Smooth muscle cell (in vitro differentiated cells): ENCODE data around the gene SUCO. TPM values are rescaled to one million over a fixed set of nuclear protein-coding genes. Genes with fewer than 3 reads are reported as not detected.

ENCODE experiments used
- DNase-seq: peaks from one replicate; lab custom pipeline; 2025; ENCODE audit not compliant: unreplicated experiment; lab: John Stamatoyannopoulos, UW
- H2AFZ ChIP-seq: fragments of 200-600 bp; sonication (generic); 2 replicates; pipeline ENCODE4 v1.6.0; 2016; ENCODE audit warnings: antibody characterized with exemption, low read depth, mild to moderate bottlenecking
- H3F3A ChIP-seq: fragments of 200-600 bp; sonication (generic); 2 replicates; pipeline ENCODE4 v1.6.0; 2017; ENCODE audit warnings: antibody characterized with exemption, low read depth
- H3K27ac ChIP-seq: fragments of 200-600 bp; sonication (generic); 2 replicates; pipeline ENCODE4 v1.5.1; 2016; ENCODE audit warnings: low read depth, mild to moderate bottlenecking
- H3K27me3 ChIP-seq: fragments of 200-600 bp; sonication (generic); 2 replicates; pipeline ENCODE4 v1.6.1; 2016; ENCODE audit warnings: low read depth, mild to moderate bottlenecking
- H3K36me3 ChIP-seq: fragments of 200-600 bp; sonication (generic); 2 replicates; pipeline ENCODE4 v1.5.1; 2016; ENCODE audit warnings: low read depth
- H3K4me1 ChIP-seq: fragments of 200-600 bp; sonication (generic); 2 replicates; pipeline ENCODE4 v1.5.1; 2016; ENCODE audit warnings: low read depth
- H3K4me2 ChIP-seq: fragments of 200-600 bp; sonication (generic); 2 replicates; pipeline ENCODE4 v1.6.0; 2016; ENCODE audit warnings: mild to moderate bottlenecking
- H3K4me3 ChIP-seq: fragments of 200-600 bp; sonication (generic); 2 replicates; pipeline ENCODE4 v1.5.1; 2016; ENCODE audit warnings: mild to moderate bottlenecking
- H3K79me2 ChIP-seq: fragments of 200-600 bp; sonication (generic); 2 replicates; pipeline ENCODE4 v1.6.0; 2016; ENCODE audit warnings: low read depth, mild to moderate bottlenecking
- H3K9ac ChIP-seq: fragments of 200-600 bp; sonication (generic); 2 replicates; pipeline ENCODE4 v1.6.0; 2016; ENCODE audit warnings: low read depth
- H3K9me3 ChIP-seq: fragments of 200-600 bp; sonication (generic); replicated peaks from 2 replicates; pipeline ENCODE4 v1.5.1; 2016; ENCODE audit warnings: low read depth
- H4K20me1 ChIP-seq: fragments of 200-600 bp; sonication (generic); 2 replicates; pipeline ENCODE4 v1.6.0; 2016; ENCODE audit warnings: low read depth
- CTCF ChIP-seq: fragments of 200-600 bp; sonication (generic); IDR thresholded peaks from 2 replicates; pipeline ENCODE4 v1.5.1; 2017; ENCODE audit warnings: borderline replicate concordance, mild to moderate bottlenecking, antibody characterized with exemption; ENCODE audit not compliant: insufficient read depth, poor library complexity, severe bottlenecking
- WGBS: methylation state at CpG from one replicate; pipeline ENCODE4 v1.1.7; 2016; ENCODE audit warnings: low lambda C conversion rate; 5-methylcytosine and 5-hydroxymethylcytosine counted together
- polyA plus RNA-seq: library from polyadenylated mRNA; unstranded; fragments of >200 nt; fragmentation: Nextera tagmentation; extraction: Ambion mirVana; gene quantifications from 2 replicates; pipeline ENCODE4 v1.2.1, GENCODE V29; 2016
- total RNA-seq: library from RNA; depleted of rRNA; stranded (reverse); fragments of >200 nt; gene quantifications from 2 replicates; pipeline ENCODE4 v1.2.3, GENCODE V29; 2014

Gene SUCO
- total and polyA plus RNA-seq, 2 experiments from 2014 or later: 16.9 to 96.7 TPM

DNA sequence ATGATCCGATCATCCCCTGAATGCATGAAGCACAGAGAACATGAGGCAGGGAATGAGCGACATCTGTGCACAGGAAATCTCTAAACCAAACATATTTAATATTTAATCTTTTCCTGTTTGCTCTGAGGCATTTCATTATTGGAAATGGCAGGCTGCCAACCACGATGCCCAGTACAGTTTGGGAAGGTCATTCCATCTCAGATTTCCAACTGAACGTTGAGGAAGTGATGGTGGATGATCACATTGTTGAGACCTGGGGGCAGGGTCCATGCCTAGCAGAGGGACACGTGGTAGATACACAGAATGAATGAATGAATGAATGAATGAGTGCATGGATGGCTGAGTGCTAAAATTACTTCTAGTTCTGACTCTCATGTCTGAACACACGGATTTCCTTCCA is 110.0 kb downstream of the SUCO start:
- no peaks in the 10 kb centered on the region for H3K27me3 ChIP-seq
- TF ChIP-seq CTCF: no peak
- H3K27ac ChIP-seq: no peak overlapping the region
- DNase-seq: no peak
- no peak overlapping the region for H3K4me2 ChIP-seq
- no peaks in the 10 kb centered on the region for H3K4me1 ChIP-seq
- no peak overlapping the region for H3K4me3 ChIP-seq
- no peak overlapping the region for H3K9ac ChIP-seq
- H2AFZ ChIP-seq: no peak overlapping the region
- no peaks in the 10 kb centered on the region for H3K36me3 ChIP-seq
- H4K20me1 ChIP-seq: no peaks in the 10 kb centered on the region
- no peaks in the 10 kb centered on the region for H3K79me2 ChIP-seq
- WGBS: 93% methylated on average over 6 of the region's 6 CpGs
- H3K9me3 ChIP-seq: no peaks in the 10 kb centered on the region
- H3F3A ChIP-seq: peaks cover 12% of the 10 kb centered on the region

- no peak for DNase-seq
- TF ChIP-seq CTCF: no peak
- no peaks in the 10 kb centered on the region for H3K79me2 ChIP-seq
Observed at GRCh38 chr1:172646653-172647052, 113.7 kb downstream of the SUCO start.

DNA sequence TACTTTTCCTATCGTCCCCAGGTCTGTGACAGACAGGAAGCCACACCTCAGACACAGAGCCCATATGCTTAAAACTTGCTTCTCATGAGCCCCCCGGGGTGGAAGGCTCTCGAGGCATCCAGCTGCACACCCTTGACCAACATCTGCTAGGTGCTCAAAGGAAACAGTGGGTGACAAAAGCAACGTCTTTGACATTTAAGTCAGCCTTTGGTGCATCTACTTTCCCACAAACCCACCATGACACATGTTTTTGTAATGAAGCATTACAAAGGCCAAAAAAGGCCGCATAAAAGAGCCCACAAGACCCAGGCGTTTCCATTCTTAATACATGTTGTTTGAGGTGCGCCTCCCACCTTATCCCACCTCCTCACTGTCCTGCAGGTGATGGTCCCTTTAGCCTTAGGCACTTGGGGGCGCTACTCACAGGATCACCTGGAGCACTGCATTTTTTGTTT is 114.2 kb downstream of the SUCO start:
- H3K27ac ChIP-seq: no peak overlapping the region
- no peaks in the 10 kb centered on the region for H3K4me1 ChIP-seq
- H3K79me2 ChIP-seq: no peaks in the 10 kb centered on the region
- no peak for TF ChIP-seq CTCF
- no peak overlapping the region for H2AFZ ChIP-seq
- no peak overlapping the region for H3K4me3 ChIP-seq
- no peak overlapping the region for H3K4me2 ChIP-seq
- 68% methylated on average over 8 of the region's 8 CpGs for WGBS
- no peaks in the 10 kb centered on the region for H3F3A ChIP-seq
- no peak for DNase-seq
- H3K9me3 ChIP-seq: no peaks in the 10 kb centered on the region
- no peak overlapping the region for H3K9ac ChIP-seq
- no peaks in the 10 kb centered on the region for H3K36me3 ChIP-seq
- H4K20me1 ChIP-seq: no peaks in the 10 kb centered on the region
- no peaks in the 10 kb centered on the region for H3K27me3 ChIP-seq

More at GRCh38 chr1:172646653-172647052, 113.7 kb downstream of the SUCO start:
- Histone ChIP-seq H3K27ac (no peak overlapping the region), H3K4me2 (no peak overlapping the region), H3K9me3 (no peaks in the 10 kb centered on the region), H3F3A (no peaks in the 10 kb centered on the region), H2AFZ (no peak overlapping the region), H3K36me3 (no peaks in the 10 kb centered on the region), H3K9ac (no peak overlapping the region), H3K4me3 (no peak overlapping the region), H4K20me1 (no peaks in the 10 kb centered on the region), H3K27me3 (no peaks in the 10 kb centered on the region), H3K4me1 (no peaks in the 10 kb centered on the region)
- 83% methylated on average over 1 of the region's 1 CpG for WGBS

- Histone ChIP-seq H3K4me3 (no peak overlapping the region), H4K20me1 (no peaks in the 10 kb centered on the region), H3K9ac (no peak overlapping the region), H3K27me3 (no peaks in the 10 kb centered on the region), H3K4me2 (no peak overlapping the region), H3K36me3 (no peaks in the 10 kb centered on the region), H3K4me1 (no peaks in the 10 kb centered on the region), H3K79me2 (no peaks in the 10 kb centered on the region), H2AFZ (no peak overlapping the region), H3K9me3 (no peaks in the 10 kb centered on the region), H3F3A (no peaks in the 10 kb centered on the region), H3K27ac (no peak overlapping the region)
- DNase-seq: no peak
- TF ChIP-seq CTCF: no peak
- WGBS: 94% methylated on average over 4 of the region's 4 CpGs
Observed at GRCh38 chr1:172647987-172648386, 115.0 kb downstream of the SUCO start.
